GM12864 (cell line): ENCODE measurements around the gene KCNQ5.
A peak's percentile ranks its signal among the peaks of the same experiment; 100 is the strongest.
"Not testable (repeated sequence)": the region's sequence is repeated elsewhere in the genome, so short reads cannot be mapped to it uniquely, and the experiment has no call there.

ENCODE experiments used
- DNase-seq: peaks from one replicate; pipeline ENCODE4 v3.0.0-alpha.2; 2011; ENCODE audit warnings: low read depth
- H3K4me3 ChIP-seq: 2 replicates; pipeline ENCODE4 v1.5.1; 2011; ENCODE audit warnings: mild to moderate bottlenecking, low read depth, low read length, control low read depth
- TF ChIP-seq, protein P1 (sequence below): IDR thresholded peaks from 2 replicates; pipeline ENCODE4 v1.5.1; 2011; ENCODE audit warnings: low read depth, mild to moderate bottlenecking, moderate library complexity, low read length, control low read depth, inconsistent platforms; ENCODE audit errors: missing control alignments

Gene KCNQ5

GRCh38 chr6:73176057-73176456 is 554.2 kb downstream of the KCNQ5 start:
- H3K4me3 ChIP-seq, result no peak overlapping the region

DNA sequence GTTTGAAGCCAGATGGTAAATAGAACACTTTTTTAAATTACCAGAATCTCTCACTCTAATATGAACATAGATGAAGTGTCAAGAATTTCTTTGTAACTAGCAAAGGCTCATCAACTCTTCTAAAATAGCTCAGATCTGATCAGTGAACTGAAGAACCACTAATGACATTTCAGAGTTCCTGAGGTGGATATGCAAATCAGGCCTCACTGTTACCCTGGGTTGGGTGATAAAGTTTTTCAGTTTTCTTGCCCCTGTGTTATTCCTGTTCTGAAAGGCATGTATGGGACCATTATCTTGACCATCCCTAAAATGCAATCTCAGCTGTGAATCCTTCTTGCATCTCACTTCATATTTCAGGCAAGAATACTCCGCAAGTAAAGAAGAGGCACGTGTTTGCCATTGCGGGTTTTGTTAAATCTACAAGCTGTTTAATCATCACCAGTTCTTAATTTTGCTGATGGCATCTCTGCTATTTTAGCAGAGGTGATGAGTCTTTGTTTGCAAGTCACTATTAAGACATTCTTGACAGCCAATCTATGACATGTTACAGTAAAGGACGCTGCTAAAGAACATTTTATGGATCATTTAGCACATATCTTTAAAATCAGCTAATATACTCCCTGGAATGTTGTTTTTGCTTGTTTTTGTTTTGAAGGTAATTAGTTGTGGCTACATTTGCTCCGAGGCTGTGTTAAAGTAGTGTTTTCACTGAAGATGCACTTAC is 555.5 kb downstream of the KCNQ5 start:
- TF ChIP-seq, protein P1, sequence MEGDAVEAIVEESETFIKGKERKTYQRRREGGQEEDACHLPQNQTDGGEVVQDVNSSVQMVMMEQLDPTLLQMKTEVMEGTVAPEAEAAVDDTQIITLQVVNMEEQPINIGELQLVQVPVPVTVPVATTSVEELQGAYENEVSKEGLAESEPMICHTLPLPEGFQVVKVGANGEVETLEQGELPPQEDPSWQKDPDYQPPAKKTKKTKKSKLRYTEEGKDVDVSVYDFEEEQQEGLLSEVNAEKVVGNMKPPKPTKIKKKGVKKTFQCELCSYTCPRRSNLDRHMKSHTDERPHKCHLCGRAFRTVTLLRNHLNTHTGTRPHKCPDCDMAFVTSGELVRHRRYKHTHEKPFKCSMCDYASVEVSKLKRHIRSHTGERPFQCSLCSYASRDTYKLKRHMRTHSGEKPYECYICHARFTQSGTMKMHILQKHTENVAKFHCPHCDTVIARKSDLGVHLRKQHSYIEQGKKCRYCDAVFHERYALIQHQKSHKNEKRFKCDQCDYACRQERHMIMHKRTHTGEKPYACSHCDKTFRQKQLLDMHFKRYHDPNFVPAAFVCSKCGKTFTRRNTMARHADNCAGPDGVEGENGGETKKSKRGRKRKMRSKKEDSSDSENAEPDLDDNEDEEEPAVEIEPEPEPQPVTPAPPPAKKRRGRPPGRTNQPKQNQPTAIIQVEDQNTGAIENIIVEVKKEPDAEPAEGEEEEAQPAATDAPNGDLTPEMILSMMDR, result no peak
- no peak for DNase-seq
- no peak overlapping the region for H3K4me3 ChIP-seq

More at GRCh38 chr6:73176057-73176456, 554.2 kb downstream of the KCNQ5 start:
- no peak for DNase-seq
- TF ChIP-seq, protein P1, result no peak

DNA sequence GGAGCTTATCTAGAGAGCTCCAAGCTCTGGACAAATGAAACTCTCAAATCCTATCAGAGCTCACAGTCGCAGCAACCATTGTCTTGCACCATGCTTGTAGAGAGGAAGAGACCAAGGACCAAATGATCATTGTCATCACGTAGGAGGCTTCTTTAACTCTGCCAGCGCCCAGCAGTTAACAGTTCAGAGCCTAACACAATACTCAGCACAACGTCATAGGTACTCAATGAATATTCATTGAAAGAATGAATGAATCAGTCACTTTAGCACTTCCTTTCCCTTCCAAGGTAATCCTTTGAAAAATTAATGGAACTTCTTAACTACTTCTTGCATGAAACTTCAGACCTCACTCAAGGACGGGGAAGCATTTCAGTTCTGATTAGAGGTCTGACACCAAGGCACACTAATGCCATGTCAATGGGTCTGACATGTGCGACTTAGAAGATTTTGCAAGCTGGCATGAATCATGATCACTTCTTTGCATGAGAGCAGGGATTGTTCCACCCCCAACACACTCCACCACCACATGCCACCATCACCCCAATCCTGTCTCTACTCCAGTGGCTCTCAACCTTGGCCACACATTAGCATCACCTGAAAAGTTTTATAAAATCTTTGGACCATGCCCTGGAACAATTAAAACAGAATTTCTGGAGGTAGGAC is 558.3 kb downstream of the KCNQ5 start:
- H3K4me3 ChIP-seq, result no peak overlapping the region; the same call in 1 of the 2 replicates
- no peak for DNase-seq
- TF ChIP-seq, protein P1, result no peak

DNA sequence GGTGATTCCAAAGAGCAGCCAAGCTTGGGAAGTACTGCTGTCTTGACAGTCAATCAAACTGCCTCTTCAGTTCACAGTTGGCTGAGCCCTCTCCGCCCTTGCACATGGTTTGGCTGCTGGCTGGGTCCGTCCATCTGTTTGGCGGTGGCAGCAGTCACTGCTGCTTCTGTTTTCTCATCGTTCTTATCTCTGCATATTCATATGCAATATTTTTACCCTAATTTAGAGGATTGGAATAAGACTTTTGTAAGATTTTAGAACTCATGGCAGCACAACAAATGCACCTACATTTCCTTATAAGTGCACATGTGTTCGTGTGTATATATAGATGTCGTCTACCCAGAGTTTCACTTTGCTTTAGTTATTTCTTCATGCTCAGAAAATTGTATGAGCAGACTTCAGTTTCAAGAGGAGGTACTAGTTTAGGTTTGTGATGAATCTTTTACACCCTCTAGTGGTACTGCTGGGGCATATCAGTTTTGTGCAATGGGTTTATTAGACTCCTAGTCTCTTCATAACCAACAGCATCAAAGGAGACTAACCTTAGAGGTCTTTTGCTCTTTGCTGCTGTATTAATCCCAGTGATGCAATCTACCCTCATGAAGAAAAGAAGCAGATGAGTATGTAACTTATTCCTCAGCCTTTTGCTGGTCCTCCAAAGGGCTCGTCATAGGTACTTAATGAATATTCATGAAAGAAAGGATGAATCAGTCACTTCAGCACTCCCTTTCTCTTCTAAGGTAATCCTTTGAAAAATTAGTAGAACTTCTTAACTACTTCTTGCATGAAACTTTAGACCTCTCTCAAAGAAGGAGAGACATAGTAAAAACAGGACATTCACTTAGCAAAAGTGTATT is 559.1 kb downstream of the KCNQ5 start:
- TF ChIP-seq, protein P1, result peak; percentile 84
- peak; percentile 59 for DNase-seq
- peak overlapping the region; percentile 9 for H3K4me3 ChIP-seq

DNA sequence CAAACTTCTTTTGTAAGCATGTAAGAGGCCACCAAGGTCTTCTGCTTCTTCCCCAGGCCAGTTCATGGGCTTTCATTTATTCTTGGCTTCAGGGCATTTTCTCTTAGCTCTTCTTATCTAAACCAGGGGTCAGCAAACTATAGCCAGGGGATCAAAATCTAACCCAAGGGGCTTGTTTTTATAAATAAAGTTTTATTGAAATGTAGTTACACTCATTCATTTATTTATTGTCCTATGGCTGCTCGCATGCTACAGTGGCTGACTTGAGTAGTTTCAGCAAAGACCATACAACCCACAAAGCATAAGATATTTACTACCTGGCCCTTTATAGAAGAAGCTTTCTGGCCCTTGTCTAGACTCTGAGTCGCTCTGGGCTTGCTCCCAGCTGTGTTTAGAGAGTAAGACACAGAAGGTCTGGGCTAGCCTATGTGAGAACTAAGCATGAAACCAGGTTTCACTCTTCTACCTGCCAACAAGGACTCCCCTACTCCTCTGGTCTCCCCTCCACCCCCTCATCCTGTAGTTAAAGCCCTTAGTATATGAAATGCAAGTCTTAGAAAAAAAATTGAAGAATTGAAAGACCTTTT is 560.2 kb downstream of the KCNQ5 start:
- H3K4me3 ChIP-seq, result no peak overlapping the region
- DNase-seq, result no peak
- TF ChIP-seq, protein P1, result no peak

DNA sequence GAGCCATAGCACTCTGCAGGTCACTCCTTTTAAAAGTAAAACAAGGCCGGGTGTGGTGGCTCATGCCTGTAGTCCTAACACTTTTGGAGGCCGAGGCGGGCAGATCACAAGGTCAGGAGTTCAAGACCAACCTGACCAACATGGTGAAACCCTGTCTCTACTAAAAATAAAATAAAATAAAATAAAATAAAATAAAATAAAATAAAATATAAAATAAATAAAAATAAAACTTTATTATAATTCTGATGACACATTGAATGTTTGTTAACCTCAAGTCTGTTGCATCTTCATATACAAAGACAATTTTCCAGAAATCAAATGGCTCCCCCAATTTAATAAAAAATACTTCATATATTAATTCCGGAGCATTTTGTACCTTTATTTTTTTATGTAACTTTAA is 571.4 kb downstream of the KCNQ5 start:
- not testable (repeated sequence) for DNase-seq, H3K4me3 ChIP-seq

- TF ChIP-seq, protein P1, result no peak
- H3K4me3 ChIP-seq, result no peak overlapping the region
- DNase-seq, result no peak
Observed at GRCh38 chr6:73194744-73195143, 572.9 kb downstream of the KCNQ5 start.
